ENCODE measurements around the gene CLASP2.

The CLASP2 gene

DNA sequence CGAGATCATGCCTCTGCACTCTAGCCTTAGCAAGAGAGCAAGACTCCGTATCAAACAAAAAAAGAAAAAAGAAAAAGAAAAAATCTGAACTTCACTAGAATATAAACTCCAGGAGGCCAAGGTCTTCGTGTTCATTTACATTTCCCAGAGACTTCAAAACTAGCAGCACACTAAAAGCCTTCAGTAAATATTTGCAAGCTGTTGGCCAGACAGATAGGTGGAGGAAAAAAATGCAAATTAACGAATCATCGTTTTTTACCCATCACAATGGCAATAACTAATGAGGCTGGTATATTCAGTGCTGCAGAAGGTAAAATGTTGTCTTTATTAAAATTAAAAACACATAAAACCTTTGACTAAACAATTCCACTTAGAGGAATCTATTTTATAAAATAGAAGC lies 80.6 kb downstream of the CLASP2 start:
- DNase-seq (ENCODE audit: low spot score): no peak
- TF ChIP-seq, protein P1, sequence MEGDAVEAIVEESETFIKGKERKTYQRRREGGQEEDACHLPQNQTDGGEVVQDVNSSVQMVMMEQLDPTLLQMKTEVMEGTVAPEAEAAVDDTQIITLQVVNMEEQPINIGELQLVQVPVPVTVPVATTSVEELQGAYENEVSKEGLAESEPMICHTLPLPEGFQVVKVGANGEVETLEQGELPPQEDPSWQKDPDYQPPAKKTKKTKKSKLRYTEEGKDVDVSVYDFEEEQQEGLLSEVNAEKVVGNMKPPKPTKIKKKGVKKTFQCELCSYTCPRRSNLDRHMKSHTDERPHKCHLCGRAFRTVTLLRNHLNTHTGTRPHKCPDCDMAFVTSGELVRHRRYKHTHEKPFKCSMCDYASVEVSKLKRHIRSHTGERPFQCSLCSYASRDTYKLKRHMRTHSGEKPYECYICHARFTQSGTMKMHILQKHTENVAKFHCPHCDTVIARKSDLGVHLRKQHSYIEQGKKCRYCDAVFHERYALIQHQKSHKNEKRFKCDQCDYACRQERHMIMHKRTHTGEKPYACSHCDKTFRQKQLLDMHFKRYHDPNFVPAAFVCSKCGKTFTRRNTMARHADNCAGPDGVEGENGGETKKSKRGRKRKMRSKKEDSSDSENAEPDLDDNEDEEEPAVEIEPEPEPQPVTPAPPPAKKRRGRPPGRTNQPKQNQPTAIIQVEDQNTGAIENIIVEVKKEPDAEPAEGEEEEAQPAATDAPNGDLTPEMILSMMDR (IDR thresholded peaks at IDR 0.05; ENCODE audit: extremely low read depth, missing control alignments): no peak

DNA sequence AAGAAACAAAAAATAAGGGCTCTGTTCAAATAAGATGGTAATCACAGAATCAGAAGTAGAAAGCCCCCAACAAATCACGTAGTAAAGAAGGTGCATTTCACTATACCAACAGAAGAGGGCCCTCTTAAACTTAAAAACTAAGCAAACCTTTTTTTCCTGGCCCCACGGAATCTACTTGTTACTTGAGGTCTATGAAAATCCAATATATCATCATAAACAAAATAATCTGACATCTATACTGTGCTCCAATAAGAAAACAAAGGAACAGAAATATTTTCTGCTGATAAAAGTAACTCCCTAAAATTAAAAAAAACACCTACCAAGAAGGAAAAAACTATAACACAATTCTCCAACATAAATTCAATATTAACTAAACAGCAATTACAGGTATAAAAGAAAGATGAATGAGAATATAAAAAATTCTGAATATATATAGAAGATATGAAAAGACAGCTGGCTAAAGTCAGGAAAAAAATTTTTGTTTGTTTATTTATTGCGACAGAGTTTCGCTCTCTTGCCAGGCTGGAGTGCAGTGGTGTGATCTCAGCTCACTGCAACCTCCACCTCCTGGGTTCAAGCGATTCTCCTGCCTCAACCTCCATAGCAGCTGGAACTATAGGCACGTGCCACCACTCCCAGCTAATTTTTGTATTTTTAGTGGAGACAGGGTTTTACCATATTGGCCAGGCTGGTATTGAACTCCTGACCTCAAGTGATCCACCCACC lies 81.8 kb downstream of the CLASP2 start:
- TF ChIP-seq, protein P1 (IDR thresholded peaks at IDR 0.05; ENCODE audit: extremely low read depth, missing control alignments): peak; percentile 25
- peak; percentile 40 for DNase-seq (ENCODE audit: low spot score)

DNA sequence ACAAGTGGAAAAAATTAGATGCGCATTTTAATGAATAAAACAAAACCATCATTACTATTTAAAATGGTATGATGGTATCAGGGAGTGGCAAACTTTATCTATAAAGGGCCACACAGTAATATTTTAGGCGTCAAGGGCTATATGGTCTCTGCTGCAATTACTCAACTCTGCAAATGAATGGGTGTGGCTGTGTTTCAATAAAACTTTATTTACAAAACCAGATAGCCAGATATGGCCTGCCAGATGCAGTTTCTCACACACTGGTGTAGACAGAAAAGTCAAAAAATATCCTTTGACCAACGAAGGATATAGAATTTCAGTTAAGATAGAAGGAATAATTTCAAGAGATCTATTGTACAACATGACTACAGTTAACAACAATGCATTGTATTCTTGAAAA lies 83.8 kb downstream of the CLASP2 start:
- TF ChIP-seq, protein P1 (IDR thresholded peaks at IDR 0.05; ENCODE audit: extremely low read depth, missing control alignments): no peak
- DNase-seq (ENCODE audit: low spot score): no peak

DNA sequence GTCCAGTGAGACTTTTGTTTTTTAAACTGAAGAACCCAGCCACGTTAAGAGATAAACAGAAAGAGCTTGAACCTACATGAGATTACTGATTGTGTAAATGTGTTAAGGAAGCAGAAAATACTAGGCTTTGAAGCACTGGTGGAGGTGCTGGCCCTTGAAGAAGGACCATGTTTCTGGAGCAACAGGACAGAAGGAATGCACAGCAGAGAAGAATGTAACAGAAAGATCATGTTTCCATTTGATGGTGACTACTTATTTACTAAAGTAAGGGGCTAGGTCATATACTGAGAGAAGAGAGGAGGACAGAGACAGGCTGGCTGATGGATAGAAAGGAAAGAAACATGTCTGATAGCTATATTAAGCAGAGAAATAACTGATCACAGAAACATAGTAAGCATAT lies 88.8 kb downstream of the CLASP2 start:
- TF ChIP-seq, protein P1 (IDR thresholded peaks at IDR 0.05; ENCODE audit: extremely low read depth, missing control alignments): no peak
- DNase-seq (ENCODE audit: low spot score): no peak

DNA sequence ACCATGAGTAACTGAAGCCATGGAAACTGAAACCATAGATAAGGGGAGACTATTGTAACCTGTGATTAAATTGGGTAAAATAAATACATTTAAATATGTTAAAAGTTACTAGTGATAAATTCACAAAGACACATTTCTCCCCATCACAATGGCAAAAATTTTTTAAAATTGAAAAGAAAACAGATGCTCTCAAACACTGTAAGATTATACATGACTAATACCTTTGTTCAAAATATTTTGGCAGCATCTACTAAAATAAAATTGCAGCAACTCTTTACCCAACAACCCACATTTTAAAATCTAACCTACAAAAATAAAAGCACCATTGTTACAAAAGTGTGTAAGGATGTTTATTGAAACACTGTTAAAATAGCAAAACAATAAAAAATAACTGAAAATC lies 93.3 kb downstream of the CLASP2 start:
- TF ChIP-seq, protein P1 (IDR thresholded peaks at IDR 0.05; ENCODE audit: extremely low read depth, missing control alignments): no peak
- no peak for DNase-seq (ENCODE audit: low spot score)

DNA sequence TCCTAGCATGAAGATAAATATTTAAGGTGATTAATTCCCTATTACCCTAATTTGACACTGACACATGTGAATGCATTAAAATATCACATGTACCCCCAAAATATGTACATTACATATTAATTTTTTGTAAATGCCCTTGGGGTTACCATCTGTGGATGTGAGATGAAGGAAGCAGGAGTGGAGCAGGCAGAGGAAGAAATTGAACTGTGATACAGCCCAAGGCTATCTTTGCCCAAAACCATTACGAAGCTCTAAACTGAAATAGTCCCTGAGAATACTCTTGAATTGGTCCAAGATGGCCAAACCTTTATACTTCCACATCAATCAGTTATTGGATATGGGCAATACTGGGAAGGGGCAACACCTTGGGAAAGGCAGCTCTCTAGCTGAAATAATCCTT lies 105.0 kb downstream of the CLASP2 start:
- no peak for DNase-seq (ENCODE audit: low spot score)
- TF ChIP-seq, protein P1 (IDR thresholded peaks at IDR 0.05; ENCODE audit: extremely low read depth, missing control alignments): no peak

DNA sequence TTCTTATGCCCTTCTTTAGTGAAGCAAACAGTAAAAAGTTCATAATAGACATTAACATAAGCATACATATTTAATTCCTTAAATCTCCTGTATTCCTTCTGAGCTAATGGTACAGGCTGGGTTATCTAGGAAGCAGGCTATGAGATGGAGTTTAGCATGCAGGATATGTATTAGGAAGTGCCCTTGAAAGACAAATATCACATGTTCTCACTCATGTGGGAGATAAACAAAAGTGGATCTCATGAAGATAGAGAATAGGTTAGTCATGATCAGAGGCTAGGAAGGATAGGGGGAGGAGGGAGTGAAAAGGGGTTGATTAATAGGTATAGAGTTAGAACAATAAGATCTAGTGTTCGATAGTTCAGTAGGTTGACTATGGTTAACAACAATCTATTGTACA lies 105.4 kb downstream of the CLASP2 start:
- no peak for DNase-seq (ENCODE audit: low spot score)

More for the DNA sequence above, 105.4 kb downstream of the CLASP2 start:
- TF ChIP-seq, protein P1 (IDR thresholded peaks at IDR 0.05; ENCODE audit: extremely low read depth, missing control alignments): no peak

Measured in GM20000 (cell line).